K562 (cell line): Measurements from ENCODE around the gene VPS13D. TPM values are rescaled to one million over a fixed set of nuclear protein-coding genes. Genes with fewer than 3 reads are reported as not detected.
A peak's percentile ranks its signal among the peaks of the same experiment; 100 is the strongest.

Source experiments
- BRD4 ChIP-seq: fragments of 200-600 bp; sonication (generic); IDR thresholded peaks from 2 replicates; pipeline ENCODE4 v1.6.1; 2017; ENCODE audit warnings: inconsistent platforms
- BRF1 ChIP-seq: IDR thresholded peaks from 3 replicates; pipeline ENCODE4 v1.6.1; 2011; ENCODE audit warnings: borderline replicate concordance, mild to moderate bottlenecking; ENCODE audit not compliant: insufficient read length; ENCODE audit errors: extremely low read depth
- DACH1 ChIP-seq: fragments of 450-650 bp; IDR thresholded peaks from 2 replicates; pipeline ENCODE4 v1.6.1; 2018; ENCODE audit not compliant: partially characterized antibody
- ESRRB ChIP-seq: fragments of 250-450 bp; sonication (Bioruptor Pico); IDR thresholded peaks from 2 replicates; pipeline ENCODE4 v1.5.0; 2020; ENCODE audit warnings: mild to moderate bottlenecking, moderate library complexity, borderline replicate concordance
- MEF2D ChIP-seq: conservative IDR thresholded peaks from 2 replicates; pipeline ENCODE4 v1.6.1; 2016; ENCODE audit warnings: low read depth, missing genetic modification characterization, missing compliant biosample characterization
- NCOA1 ChIP-seq: fragments of 450-650 bp; IDR thresholded peaks from 2 replicates; pipeline ENCODE4 v1.6.1; 2016; ENCODE audit warnings: low read depth
- NCOA4 ChIP-seq: fragments of 450-650 bp; IDR thresholded peaks from 2 replicates; pipeline ENCODE4 v1.6.1; 2018; ENCODE audit warnings: mild to moderate bottlenecking; ENCODE audit not compliant: partially characterized antibody
- NFIX ChIP-seq: fragments of 250-450 bp; sonication (Bioruptor Pico); IDR thresholded peaks from 2 replicates; pipeline ENCODE4 v1.4.0; 2020; ENCODE audit warnings: low read depth, mild to moderate bottlenecking, moderate library complexity
- NONO ChIP-seq, 2 experiments: fragments of 200-400 bp in 1 of 2; fragments of 450-650 bp in 1 of 2; formaldehyde crosslinking in 1 of 2; IDR thresholded peaks; 2 replicates each; pipeline ENCODE4 v1.6.1; 2017; ENCODE audit warnings: low read depth in 2 of 2, mild to moderate bottlenecking in 2 of 2, moderate library complexity in 2 of 2, low read length in 1 of 2
- PTTG1 ChIP-seq: fragments of 450-650 bp; IDR thresholded peaks from 2 replicates; pipeline ENCODE4 v1.6.1; 2016; ENCODE audit warnings: low read depth, mild to moderate bottlenecking, missing genetic modification characterization, missing compliant biosample characterization
- RFX1 ChIP-seq: fragments of 450-650 bp; IDR thresholded peaks from 2 replicates; pipeline ENCODE4 v1.6.1; 2016; ENCODE audit warnings: mild to moderate bottlenecking, moderate library complexity
- SNIP1 ChIP-seq: fragments of 450-650 bp; IDR thresholded peaks from 2 replicates; pipeline ENCODE4 v1.7.1; 2017; ENCODE audit warnings: low read depth, mild to moderate bottlenecking
- TCF7L2 ChIP-seq: fragments of 150-350 bp; IDR thresholded peaks from 2 replicates; pipeline ENCODE4 v1.6.1; 2016; ENCODE audit warnings: low read depth, mild to moderate bottlenecking, low read length, moderate library complexity
- XRCC4 ChIP-seq: IDR thresholded peaks from one replicate; pipeline ENCODE4 v1.6.1; 2011; ENCODE audit not compliant: insufficient read depth, insufficient read length; ENCODE audit errors: extremely low read depth
- ZNF507 ChIP-seq: conservative IDR thresholded peaks from 2 replicates; pipeline ENCODE4 v1.6.1; 2017; ENCODE audit warnings: missing genetic modification characterization, missing compliant biosample characterization
- polyA plus RNA-seq, 8 experiments: library from polyadenylated mRNA; depleted of rRNA in 4 of 8; stranded (reverse) in 5 of 8; unstranded in 3 of 8; fragments of >200 nt; fragmentation: Nextera tagmentation in 2 of 8; fragmentation: Illumina TruSeq in 1 of 8; extraction: Ambion mirVana in 2 of 8; extraction: Trizol in 1 of 8; gene quantifications; 2 replicates each; pipeline versions ENCODE4 v1.2.1 to v1.2.3, GENCODE V29; 2011 to 2014; ENCODE audit warnings: inconsistent platforms in 1 of 8, missing spikeins in 1 of 8
- total RNA-seq, 7 experiments: library from RNA; depleted of rRNA in 6 of 7; stranded (reverse); fragments of >200 nt in 6 of 7; fragmentation: Illumina TruSeq in 2 of 7; extraction: Trizol in 2 of 7; gene quantifications; 2 replicates each; pipeline versions ENCODE4 v1.2.1 to v1.2.3, GENCODE V29; 2011 to 2021; ENCODE audit warnings: low replicate concordance in 1 of 7
- TF ChIP-seq, protein P1 (sequence below), 2 experiments: fragments of 250-450 bp in 1 of 2; fragments of 450-650 bp in 1 of 2; sonication (Bioruptor Pico) in 1 of 2; IDR thresholded peaks; 2 replicates each; pipeline versions ENCODE4 v1.6.1 to v1.8.0; 2016 to 2021; ENCODE audit warnings: mild to moderate bottlenecking in 2 of 2, moderate library complexity in 2 of 2, missing compliant biosample characterization in 1 of 2, missing genetic modification characterization in 1 of 2
- TF ChIP-seq, protein P2 (sequence below): IDR thresholded peaks from 2 replicates; pipeline ENCODE4 v1.6.1; 2012; ENCODE audit warnings: low read depth, low read length, improper control_type of control experiment, borderline replicate concordance
- TF ChIP-seq, protein P3 (sequence below), 3 experiments: fragments of 200-800 bp in 1 of 3; fragments of 250-450 bp in 1 of 3; fragments of 450-650 bp in 1 of 3; sonication (Bioruptor Pico) in 1 of 3; sonication (Bioruptor generic) in 1 of 3; formaldehyde crosslinking in 1 of 3; IDR thresholded peaks; 2 replicates each; pipeline versions ENCODE4 v1.6.1 to v1.8.0; 2016 to 2022; ENCODE audit warnings: mild to moderate bottlenecking in 2 of 3, missing genetic modification characterization in 2 of 3, missing compliant biosample characterization in 1 of 3, moderate library complexity in 1 of 3
- TF ChIP-seq, protein P4 (sequence below): sonication (generic); formaldehyde crosslinking; IDR thresholded peaks from 2 replicates; pipeline ENCODE4 v1.8.1; 2022; ENCODE audit warnings: missing genetic modification reagents

VPS13D gene
- total and polyA plus RNA-seq, 9 of the 15 experiments (the other 6 are each of a cell fraction or from before 2014, with no cell fraction given): 6.1 to 51.5 (median 38.5) TPM

DNA sequence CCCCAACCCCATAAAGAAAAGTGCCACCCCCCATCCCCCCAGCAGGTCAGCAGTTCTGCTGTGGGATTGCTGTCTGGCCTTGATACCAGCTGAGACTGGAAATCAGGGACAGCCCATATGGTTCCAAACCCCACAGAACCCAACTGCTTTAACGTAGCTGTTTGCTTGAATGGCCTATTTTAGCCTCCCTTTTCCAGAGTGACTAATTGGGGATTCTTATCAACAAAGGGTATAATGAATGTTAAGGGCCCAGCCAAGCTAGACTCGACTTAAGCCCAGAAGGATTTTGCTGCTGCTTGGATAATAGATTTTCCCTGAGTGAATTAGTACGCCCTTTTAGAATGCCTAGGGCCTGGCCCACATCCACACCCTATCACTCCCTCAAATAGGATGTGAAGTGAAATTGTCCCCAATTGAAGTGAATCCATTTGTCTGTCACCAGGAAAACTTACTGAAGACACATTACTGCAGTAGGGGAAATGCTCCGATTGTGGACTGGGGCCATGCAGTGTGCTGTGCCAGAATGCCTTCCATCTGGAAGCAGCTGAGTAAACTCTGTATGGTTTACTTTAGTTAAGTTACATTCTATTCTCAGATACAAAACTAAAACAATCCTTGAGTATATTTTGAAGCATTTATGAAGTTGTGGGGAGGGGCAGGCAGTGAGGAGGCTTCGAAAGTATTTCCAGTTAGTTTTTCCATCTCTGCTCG is 231.2 kb downstream of the VPS13D start (continued):
- TF ChIP-seq NONO (IDR thresholded peaks at IDR 0.05; ENCODE audit: low read depth in 2 of 2, low read length in 1 of 2): no peak
- TF ChIP-seq, protein P1, sequence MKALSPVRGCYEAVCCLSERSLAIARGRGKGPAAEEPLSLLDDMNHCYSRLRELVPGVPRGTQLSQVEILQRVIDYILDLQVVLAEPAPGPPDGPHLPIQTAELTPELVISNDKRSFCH (CRISPR knock-in tag; IDR thresholded peaks at IDR 0.05): no peak
- TF ChIP-seq, protein P1 (tag; IDR thresholded peaks at IDR 0.05): no peak
- no peak for TF ChIP-seq XRCC4
- TF ChIP-seq NCOA4: no peak
- no peak for TF ChIP-seq MEF2D (tag)
- no peak for TF ChIP-seq PTTG1
- TF ChIP-seq ZNF507 (tag): no peak
- TF ChIP-seq, protein P2, sequence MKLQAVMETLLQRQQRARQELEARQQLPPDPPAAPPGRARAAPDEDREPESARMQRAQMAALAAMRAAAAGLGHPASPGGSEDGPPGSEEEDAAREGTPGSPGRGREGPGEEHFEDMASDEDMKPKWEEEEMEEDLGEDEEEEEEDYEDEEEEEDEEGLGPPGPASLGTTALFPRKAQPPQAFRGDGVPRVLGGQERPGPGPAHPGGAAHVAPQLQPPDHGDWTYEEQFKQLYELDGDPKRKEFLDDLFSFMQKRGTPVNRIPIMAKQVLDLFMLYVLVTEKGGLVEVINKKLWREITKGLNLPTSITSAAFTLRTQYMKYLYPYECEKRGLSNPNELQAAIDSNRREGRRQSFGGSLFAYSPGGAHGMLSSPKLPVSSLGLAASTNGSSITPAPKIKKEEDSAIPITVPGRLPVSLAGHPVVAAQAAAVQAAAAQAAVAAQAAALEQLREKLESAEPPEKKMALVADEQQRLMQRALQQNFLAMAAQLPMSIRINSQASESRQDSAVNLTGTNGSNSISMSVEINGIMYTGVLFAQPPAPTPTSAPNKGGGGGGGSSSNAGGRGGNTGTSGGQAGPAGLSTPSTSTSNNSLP: 0 out of 2 replicates have a peak, but pooled peaks have one; percentile 12
- TF ChIP-seq NFIX: no peak
- TF ChIP-seq BRD4: no peak
- TF ChIP-seq, protein P3, sequence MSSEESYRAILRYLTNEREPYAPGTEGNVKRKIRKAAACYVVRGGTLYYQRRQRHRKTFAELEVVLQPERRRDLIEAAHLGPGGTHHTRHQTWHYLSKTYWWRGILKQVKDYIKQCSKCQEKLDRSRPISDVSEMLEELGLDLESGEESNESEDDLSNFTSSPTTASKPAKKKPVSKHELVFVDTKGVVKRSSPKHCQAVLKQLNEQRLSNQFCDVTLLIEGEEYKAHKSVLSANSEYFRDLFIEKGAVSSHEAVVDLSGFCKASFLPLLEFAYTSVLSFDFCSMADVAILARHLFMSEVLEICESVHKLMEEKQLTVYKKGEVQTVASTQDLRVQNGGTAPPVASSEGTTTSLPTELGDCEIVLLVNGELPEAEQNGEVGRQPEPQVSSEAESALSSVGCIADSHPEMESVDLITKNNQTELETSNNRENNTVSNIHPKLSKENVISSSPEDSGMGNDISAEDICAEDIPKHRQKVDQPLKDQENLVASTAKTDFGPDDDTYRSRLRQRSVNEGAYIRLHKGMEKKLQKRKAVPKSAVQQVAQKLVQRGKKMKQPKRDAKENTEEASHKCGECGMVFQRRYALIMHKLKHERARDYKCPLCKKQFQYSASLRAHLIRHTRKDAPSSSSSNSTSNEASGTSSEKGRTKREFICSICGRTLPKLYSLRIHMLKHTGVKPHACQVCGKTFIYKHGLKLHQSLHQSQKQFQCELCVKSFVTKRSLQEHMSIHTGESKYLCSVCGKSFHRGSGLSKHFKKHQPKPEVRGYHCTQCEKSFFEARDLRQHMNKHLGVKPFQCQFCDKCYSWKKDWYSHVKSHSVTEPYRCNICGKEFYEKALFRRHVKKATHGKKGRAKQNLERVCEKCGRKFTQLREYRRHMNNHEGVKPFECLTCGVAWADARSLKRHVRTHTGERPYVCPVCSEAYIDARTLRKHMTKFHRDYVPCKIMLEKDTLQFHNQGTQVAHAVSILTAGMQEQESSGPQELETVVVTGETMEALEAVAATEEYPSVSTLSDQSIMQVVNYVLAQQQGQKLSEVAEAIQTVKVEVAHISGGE (CRISPR knock-in tag; IDR thresholded peaks at IDR 0.05): peak in 1 of 3 experiments; percentile 61; a peak in 1 of 6 replicates
- no peak for TF ChIP-seq RFX1
- peak; percentile 75 for TF ChIP-seq DACH1
- no peak for TF ChIP-seq SNIP1
- TF ChIP-seq TCF7L2: no peak
- TF ChIP-seq, protein P4, sequence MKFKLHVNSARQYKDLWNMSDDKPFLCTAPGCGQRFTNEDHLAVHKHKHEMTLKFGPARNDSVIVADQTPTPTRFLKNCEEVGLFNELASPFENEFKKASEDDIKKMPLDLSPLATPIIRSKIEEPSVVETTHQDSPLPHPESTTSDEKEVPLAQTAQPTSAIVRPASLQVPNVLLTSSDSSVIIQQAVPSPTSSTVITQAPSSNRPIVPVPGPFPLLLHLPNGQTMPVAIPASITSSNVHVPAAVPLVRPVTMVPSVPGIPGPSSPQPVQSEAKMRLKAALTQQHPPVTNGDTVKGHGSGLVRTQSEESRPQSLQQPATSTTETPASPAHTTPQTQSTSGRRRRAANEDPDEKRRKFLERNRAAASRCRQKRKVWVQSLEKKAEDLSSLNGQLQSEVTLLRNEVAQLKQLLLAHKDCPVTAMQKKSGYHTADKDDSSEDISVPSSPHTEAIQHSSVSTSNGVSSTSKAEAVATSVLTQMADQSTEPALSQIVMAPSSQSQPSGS (CRISPR knock-in tag): no peak
- TF ChIP-seq ESRRB (CRISPR knock-in tag): no peak
- TF ChIP-seq NCOA1: no peak
- no peak for TF ChIP-seq BRF1
